Fibroblast of lung (primary cell): ENCODE results near the gene MYO1E.

Experiments
- EZH2 ChIP-seq: IDR thresholded peaks from 2 replicates; pipeline ENCODE4 v1.5.1; 2012; ENCODE audit warnings: low read length, control low read depth, mild to moderate bottlenecking; ENCODE audit errors: missing control alignments
- TF ChIP-seq, protein P1 (sequence below), 2 donors: IDR thresholded peaks in 1 of 2; conservative IDR thresholded peaks in 1 of 2; 1 replicate in 1 of 2; 2 replicates in 1 of 2; pipeline ENCODE4 v1.5.1; 2011 to 2012; ENCODE audit warnings: low read length in 2 of 2, control low read depth in 1 of 2, inconsistent platforms in 1 of 2, low read depth in 1 of 2, mild to moderate bottlenecking in 1 of 2

DNA sequence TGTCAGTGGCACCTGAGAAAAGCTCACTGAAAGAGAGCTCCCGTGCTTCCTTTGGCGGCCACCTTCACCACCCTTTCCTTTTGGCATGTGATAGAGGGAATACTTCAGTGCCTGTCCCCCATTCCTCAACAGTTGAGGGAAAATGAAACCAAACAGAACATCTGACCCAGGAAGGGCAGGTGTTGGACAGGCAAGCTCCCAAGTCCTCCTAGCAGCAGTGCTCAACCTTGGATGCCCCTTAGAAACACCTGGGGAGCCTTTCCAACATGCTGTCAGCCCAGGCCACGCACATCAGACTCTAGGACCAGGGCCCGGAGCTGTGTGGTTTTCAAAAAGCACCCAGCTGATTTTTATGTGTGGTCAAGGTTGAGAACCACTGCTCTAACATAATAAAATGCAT, 143.7 kb downstream of the MYO1E start:
- TF ChIP-seq, protein P1, sequence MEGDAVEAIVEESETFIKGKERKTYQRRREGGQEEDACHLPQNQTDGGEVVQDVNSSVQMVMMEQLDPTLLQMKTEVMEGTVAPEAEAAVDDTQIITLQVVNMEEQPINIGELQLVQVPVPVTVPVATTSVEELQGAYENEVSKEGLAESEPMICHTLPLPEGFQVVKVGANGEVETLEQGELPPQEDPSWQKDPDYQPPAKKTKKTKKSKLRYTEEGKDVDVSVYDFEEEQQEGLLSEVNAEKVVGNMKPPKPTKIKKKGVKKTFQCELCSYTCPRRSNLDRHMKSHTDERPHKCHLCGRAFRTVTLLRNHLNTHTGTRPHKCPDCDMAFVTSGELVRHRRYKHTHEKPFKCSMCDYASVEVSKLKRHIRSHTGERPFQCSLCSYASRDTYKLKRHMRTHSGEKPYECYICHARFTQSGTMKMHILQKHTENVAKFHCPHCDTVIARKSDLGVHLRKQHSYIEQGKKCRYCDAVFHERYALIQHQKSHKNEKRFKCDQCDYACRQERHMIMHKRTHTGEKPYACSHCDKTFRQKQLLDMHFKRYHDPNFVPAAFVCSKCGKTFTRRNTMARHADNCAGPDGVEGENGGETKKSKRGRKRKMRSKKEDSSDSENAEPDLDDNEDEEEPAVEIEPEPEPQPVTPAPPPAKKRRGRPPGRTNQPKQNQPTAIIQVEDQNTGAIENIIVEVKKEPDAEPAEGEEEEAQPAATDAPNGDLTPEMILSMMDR (conservative IDR thresholded peaks at IDR 0.05 in 1 of 2, IDR thresholded peaks at IDR 0.05 in 1 of 2; ENCODE audit: low read depth in 1 of 2, low read length in 2 of 2), result no peak
- TF ChIP-seq EZH2, result no peak
